ENCODE measurements around the gene ARPC3.
"Not testable (repeated sequence)": the region's sequence is repeated elsewhere in the genome, so short reads cannot be mapped to it uniquely, and the experiment has no call there.

- not testable (repeated sequence) for TF ChIP-seq CTCF, POLR2A (IDR thresholded peaks at IDR 0.05)
Observed at GRCh38 chr12:110461189-110461588, 11.1 kb upstream of the ARPC3 start.
